ENCODE results near the gene FAM222A.

DNA sequence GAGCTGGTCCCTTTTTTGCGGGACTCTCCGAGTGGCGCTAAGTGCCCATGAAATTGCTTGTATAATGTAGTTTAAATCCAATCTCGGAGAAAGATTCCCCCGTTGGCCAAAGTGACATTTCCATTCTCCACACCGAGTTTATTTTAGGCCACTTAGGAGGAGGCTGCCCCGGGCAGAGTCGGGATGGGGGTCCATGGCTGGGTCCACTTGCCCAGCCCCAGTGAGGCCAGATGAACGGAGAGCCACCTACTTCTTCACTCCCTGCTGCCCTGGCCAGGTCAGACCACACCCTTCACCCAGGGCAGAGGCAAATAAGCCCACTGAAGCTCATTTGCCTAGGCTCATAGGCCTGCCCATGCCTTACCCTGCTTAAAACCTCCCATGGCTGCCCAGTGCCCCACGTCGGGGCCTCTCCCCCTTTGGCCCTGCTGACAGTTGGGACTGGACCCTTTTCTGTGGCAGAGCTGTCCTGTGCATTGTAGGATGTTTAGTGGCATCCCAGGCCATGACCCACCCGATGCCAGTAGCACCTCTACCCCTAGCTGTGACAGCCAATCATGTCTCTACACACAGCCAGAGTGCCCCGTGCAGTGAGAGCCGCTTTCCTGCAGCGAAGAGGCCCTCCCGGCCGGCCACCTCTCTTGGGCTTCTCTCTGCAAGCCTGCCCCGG is 51.3 kb downstream of the FAM222A start:
- TF ChIP-seq POLR2A (IDR thresholded peaks at IDR 0.05): no peak
- TF ChIP-seq, protein P1, sequence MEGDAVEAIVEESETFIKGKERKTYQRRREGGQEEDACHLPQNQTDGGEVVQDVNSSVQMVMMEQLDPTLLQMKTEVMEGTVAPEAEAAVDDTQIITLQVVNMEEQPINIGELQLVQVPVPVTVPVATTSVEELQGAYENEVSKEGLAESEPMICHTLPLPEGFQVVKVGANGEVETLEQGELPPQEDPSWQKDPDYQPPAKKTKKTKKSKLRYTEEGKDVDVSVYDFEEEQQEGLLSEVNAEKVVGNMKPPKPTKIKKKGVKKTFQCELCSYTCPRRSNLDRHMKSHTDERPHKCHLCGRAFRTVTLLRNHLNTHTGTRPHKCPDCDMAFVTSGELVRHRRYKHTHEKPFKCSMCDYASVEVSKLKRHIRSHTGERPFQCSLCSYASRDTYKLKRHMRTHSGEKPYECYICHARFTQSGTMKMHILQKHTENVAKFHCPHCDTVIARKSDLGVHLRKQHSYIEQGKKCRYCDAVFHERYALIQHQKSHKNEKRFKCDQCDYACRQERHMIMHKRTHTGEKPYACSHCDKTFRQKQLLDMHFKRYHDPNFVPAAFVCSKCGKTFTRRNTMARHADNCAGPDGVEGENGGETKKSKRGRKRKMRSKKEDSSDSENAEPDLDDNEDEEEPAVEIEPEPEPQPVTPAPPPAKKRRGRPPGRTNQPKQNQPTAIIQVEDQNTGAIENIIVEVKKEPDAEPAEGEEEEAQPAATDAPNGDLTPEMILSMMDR (IDR thresholded peaks at IDR 0.05 in 4 of 5, conservative IDR thresholded peaks at IDR 0.05 in 1 of 5): no peak

Measured in gastrocnemius medialis (tissue), 4 donors.